HepG2 (cell line): ENCODE measurements around the gene SURF1. TPM values are rescaled to one million over a fixed set of nuclear protein-coding genes. Genes with fewer than 3 reads are reported as not detected.

Experiments
- ZBTB20 ChIP-seq: sonication (generic); formaldehyde crosslinking; IDR thresholded peaks from 2 replicates; pipeline ENCODE4 v1.8.1; 2023; ENCODE audit warnings: missing genetic modification reagents, low read depth, mild to moderate bottlenecking, borderline replicate concordance
- polyA plus RNA-seq, 8 experiments: library from polyadenylated mRNA; depleted of rRNA in 3 of 8; stranded (reverse) in 7 of 8; unstranded in 1 of 8; fragments of >200 nt; fragmentation: Illumina TruSeq in 4 of 8; extraction: Trizol in 4 of 8; gene quantifications; 2 replicates each; pipeline versions ENCODE4 v1.2.1 to v1.2.3, GENCODE V29; 2011 to 2016; ENCODE audit warnings: low read depth in 4 of 8, missing spikeins in 1 of 8, mixed read lengths in 1 of 8; ENCODE audit not compliant: insufficient read depth in 1 of 8
- total RNA-seq, 5 experiments: library from RNA; depleted of rRNA; stranded (reverse); fragments of >200 nt; fragmentation: Illumina TruSeq; extraction: Trizol; gene quantifications; 2 replicates each; pipeline ENCODE4 v1.2.3, GENCODE V29; 2016; ENCODE audit warnings: low read depth in 1 of 5
- TF ChIP-seq, protein P1 (sequence below): sonication (generic); formaldehyde crosslinking; IDR thresholded peaks from 2 replicates; pipeline ENCODE4 v1.5.1; 2020; ENCODE audit warnings: mild to moderate bottlenecking, missing genetic modification reagents, moderate library complexity
- TF ChIP-seq, protein P2 (sequence below): sonication (generic); formaldehyde crosslinking; IDR thresholded peaks from 2 replicates; pipeline ENCODE4 v1.5.0; 2020; ENCODE audit warnings: mild to moderate bottlenecking, missing genetic modification reagents, borderline replicate concordance

Gene SURF1
- total and polyA plus RNA-seq, 2 of the 13 experiments (the other 11 are each of a cell fraction or from before 2014, with no cell fraction given): 17.8 to 40.7 TPM

DNA sequence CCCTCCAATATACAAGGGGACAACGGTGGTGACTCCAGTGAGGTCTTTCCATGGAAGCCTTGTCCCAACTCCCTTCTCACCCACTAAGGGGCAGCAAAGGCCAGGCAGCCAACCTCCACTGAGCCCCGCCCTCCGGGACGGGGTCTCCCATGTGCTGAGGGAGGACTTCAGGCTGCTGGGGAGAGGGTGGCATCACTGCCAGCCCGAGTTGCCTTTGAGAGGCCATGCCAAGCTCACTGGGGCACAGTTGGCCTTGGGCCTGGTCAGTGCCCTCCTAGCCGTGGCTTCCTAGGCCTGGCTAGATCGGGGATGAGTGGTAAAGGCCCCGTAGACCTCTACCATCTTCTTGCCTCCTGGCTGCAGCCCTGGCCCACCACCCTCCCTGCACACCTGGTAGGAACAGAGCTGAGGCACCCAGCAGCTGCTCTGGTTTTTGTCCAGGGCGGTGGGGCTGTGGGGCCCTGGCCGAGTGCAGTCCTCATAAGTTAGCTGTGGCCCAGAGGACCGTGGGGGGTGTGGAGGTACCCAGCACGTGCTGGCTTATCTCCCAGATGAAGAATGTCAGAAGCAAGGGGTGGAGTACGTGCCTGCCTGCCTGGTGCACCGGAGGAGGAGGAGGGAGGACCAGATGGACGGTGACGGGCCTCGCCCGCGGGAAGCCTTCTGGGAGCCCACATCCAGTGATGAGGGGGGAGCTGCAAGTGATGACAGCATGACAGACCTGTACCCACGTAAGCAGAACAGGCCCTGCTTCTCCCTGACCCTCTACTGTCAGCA is 3.3 kb upstream of the SURF1 start (continued):
- TF ChIP-seq, protein P1, sequence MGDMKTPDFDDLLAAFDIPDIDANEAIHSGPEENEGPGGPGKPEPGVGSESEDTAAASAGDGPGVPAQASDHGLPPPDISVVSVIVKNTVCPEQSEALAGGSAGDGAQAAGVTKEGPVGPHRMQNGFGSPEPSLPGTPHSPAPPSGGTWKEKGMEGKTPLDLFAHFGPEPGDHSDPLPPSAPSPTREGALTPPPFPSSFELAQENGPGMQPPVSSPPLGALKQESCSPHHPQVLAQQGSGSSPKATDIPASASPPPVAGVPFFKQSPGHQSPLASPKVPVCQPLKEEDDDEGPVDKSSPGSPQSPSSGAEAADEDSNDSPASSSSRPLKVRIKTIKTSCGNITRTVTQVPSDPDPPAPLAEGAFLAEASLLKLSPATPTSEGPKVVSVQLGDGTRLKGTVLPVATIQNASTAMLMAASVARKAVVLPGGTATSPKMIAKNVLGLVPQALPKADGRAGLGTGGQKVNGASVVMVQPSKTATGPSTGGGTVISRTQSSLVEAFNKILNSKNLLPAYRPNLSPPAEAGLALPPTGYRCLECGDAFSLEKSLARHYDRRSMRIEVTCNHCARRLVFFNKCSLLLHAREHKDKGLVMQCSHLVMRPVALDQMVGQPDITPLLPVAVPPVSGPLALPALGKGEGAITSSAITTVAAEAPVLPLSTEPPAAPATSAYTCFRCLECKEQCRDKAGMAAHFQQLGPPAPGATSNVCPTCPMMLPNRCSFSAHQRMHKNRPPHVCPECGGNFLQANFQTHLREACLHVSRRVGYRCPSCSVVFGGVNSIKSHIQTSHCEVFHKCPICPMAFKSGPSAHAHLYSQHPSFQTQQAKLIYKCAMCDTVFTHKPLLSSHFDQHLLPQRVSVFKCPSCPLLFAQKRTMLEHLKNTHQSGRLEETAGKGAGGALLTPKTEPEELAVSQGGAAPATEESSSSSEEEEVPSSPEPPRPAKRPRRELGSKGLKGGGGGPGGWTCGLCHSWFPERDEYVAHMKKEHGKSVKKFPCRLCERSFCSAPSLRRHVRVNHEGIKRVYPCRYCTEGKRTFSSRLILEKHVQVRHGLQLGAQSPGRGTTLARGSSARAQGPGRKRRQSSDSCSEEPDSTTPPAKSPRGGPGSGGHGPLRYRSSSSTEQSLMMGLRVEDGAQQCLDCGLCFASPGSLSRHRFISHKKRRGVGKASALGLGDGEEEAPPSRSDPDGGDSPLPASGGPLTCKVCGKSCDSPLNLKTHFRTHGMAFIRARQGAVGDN (CRISPR knock-in tag): peak; percentile 44; the same call in 1 of the 2 replicates
- TF ChIP-seq ZBTB20: 0 out of 2 replicates have a peak, but pooled peaks have one; percentile 19
- TF ChIP-seq, protein P2, sequence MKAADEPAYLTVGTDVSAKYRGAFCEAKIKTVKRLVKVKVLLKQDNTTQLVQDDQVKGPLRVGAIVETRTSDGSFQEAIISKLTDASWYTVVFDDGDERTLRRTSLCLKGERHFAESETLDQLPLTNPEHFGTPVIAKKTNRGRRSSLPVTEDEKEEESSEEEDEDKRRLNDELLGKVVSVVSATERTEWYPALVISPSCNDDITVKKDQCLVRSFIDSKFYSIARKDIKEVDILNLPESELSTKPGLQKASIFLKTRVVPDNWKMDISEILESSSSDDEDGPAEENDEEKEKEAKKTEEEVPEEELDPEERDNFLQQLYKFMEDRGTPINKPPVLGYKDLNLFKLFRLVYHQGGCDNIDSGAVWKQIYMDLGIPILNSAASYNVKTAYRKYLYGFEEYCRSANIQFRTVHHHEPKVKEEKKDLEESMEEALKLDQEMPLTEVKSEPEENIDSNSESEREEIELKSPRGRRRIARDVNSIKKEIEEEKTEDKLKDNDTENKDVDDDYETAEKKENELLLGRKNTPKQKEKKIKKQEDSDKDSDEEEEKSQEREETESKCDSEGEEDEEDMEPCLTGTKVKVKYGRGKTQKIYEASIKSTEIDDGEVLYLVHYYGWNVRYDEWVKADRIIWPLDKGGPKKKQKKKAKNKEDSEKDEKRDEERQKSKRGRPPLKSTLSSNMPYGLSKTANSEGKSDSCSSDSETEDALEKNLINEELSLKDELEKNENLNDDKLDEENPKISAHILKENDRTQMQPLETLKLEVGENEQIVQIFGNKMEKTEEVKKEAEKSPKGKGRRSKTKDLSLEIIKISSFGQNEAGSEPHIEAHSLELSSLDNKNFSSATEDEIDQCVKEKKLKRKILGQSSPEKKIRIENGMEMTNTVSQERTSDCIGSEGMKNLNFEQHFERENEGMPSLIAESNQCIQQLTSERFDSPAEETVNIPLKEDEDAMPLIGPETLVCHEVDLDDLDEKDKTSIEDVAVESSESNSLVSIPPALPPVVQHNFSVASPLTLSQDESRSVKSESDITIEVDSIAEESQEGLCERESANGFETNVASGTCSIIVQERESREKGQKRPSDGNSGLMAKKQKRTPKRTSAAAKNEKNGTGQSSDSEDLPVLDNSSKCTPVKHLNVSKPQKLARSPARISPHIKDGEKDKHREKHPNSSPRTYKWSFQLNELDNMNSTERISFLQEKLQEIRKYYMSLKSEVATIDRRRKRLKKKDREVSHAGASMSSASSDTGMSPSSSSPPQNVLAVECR (CRISPR knock-in tag): peak; percentile 45
